Measurements from ENCODE around the gene LRRC26.

LRRC26 gene

DNA sequence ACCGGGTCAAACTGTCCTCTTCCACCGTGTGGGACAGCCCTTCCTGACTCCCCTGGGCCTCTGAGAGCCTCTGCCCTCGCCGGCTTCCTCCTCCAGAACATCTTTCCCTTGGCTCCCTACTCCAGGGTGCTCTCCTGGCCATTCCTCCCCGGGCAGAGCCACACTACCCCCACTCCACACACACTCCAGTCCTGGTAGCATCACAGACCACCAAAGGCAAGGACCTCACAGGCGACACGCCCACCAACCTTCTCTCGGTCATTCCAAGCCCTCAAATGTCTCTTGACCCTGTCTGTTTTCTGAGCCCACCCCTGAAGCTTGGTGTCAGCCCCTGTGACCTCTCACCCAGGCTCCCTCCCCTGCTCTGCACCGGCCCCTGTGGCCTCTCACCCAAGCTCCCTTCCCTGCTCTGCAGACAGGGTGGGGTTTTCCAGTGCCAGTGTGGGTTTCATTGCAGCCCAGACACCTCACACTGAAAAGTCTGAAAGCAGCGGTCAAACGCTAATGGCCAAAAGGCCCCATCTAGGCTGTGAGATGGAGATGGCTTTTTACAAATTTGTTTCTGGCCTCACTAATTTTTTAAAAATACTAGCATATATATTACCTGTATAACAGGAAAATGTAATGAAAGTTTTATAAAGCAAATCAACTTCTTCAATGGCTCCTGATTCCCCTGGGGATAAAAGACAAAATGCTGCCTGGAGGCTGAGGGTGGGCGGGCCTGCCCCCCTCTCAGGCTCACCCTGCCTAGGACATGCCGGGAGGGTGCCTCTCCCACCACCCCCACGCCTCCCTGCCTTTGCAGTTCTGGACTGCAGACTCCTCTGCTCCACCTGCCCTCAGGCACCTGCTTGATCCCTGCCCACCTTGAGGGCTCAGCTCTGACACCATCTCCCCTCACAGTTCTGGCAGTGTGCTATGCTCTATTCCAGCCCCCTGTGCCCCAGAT lies 10.5 kb downstream of the LRRC26 start:
- DNase-seq (ENCODE audit: low read depth, low spot score) = no peak
- no peak for TF ChIP-seq CTCF (IDR thresholded peaks at IDR 0.05; ENCODE audit: insufficient read depth, low read length, missing control alignments)
- H3K4me3 ChIP-seq (ENCODE audit: low read depth, low read length) = no peak overlapping the region
- ChIA-PET CTCF (no interaction called here), POLR2A (no interaction called here)

DNA sequence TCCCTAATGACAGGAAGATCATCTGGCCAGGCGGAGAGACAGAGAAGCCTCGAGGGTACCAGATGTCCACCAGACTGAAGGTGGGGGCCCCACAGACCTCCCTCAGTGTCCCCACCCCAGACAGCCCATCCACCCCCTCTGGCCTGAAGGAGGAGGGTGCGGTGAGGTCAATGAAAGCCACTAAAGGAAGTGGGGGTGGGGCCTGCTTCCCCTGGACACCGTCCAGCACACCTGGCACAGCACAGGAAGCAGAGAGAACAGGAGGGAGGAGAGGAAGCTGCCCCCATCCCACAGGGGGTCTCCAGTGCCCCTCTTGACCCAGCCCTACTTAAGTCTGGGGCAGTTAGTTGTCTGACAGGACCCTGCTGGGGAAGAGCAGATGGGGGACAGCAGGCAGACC lies 11.2 kb downstream of the LRRC26 start:
- DNase-seq (ENCODE audit: low read depth, low spot score) = no peak
- ChIA-PET CTCF (no interaction called here), POLR2A (no interaction called here)
- no peak overlapping the region for H3K4me3 ChIP-seq (ENCODE audit: low read depth, low read length)
- TF ChIP-seq CTCF (IDR thresholded peaks at IDR 0.05; ENCODE audit: insufficient read depth, low read length, missing control alignments) = no peak

DNA sequence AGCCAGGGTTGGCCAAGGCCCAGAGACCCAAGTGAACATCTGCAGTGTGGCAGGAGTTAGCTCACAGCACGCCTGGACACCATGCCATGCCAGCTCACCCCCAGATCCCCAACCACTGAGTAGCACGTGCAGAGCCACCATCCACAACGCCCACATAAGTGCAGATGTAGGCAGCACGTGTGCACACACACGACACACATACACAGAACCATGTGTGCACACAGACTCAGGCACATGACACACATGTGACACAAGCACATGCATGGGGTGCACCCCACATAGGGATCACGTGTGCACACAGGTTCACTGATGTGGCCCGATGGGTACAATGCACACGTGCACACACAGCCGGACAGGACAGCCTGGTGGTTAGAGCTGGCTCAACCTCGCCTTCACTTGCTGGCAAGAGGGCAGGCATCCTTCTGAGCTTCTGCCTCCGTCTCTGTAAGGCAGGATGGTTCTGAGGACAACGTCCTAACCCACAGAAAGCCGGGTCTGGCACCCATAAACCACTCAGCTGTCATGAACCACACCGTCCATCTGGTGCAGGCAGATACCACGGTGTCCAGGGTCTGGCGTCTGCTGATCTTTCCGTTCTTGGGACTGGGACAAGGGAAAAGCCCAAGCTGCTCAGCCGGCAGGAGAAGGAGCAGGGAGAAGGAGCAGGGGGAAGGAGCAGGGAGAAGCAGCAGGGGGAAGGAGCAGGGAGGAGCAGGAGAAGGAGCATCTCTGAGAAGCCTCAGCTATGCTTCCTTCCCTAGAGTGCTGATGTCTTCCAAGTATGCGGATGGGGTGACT lies 12.0 kb downstream of the LRRC26 start:
- no peak for TF ChIP-seq CTCF (IDR thresholded peaks at IDR 0.05; ENCODE audit: insufficient read depth, low read length, missing control alignments)
- H3K4me3 ChIP-seq (ENCODE audit: low read depth, low read length) = no peak overlapping the region
- ChIA-PET POLR2A (interaction anchor here (1.2 to 1.7 kb wide), 2 partner anchors 8 to 83 kb away, joined by 3 to 4 read pairs; partner anchors contain the start of gene TUBB4B), CTCF (no interaction called here)
- DNase-seq (ENCODE audit: low read depth, low spot score) = no peak

DNA sequence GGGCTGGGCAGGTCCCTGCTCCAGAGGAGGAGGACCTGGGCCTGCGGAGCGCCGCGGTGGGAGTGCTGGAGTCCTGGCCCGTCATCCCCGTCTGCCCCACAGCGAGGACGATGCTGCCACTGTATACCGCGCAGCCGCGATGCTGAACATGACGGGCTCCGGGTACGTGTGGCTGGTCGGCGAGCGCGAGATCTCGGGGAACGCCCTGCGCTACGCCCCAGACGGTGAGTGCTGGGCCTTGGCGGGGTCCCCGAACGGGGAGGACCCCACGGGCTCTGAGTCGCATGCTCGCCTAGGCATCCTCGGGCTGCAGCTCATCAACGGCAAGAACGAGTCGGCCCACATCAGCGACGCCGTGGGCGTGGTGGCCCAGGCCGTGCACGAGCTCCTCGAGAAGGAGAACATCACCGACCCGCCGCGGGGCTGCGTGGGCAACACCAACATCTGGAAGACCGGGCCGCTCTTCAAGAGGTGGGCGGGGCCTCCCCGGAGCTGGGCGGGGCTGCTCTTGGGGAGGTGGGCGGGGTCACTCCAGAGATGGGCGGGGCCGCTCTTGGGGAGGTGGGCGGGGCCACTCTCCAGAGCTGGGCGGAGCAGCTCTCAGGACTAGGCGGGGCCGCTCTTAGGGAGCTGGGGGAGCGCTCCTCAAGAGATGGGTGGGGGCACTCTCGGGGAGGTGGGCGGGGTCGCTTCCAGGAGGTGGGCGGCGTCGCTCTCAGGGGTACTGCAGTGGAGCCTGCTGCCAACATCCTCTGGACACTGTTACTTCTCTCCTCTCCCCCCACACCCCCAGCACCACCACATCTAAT lies 13.1 kb downstream of the LRRC26 start:
- ChIA-PET CTCF (interaction anchor here (0.8 kb wide), 1 partner anchor 80 kb away, joined by 4 read pairs; no protein-coding TSS in a partner anchor), POLR2A (interaction anchor here (1.2 to 1.7 kb wide), 2 partner anchors 9 to 84 kb away, joined by 3 to 4 read pairs; partner anchors contain the start of gene TUBB4B)
- no peak for DNase-seq (ENCODE audit: low read depth, low spot score)
- peak overlapping the region; percentile 50 for H3K4me3 ChIP-seq (ENCODE audit: low read depth, low read length)
- no peak for TF ChIP-seq CTCF (IDR thresholded peaks at IDR 0.05; ENCODE audit: insufficient read depth, low read length, missing control alignments)

DNA sequence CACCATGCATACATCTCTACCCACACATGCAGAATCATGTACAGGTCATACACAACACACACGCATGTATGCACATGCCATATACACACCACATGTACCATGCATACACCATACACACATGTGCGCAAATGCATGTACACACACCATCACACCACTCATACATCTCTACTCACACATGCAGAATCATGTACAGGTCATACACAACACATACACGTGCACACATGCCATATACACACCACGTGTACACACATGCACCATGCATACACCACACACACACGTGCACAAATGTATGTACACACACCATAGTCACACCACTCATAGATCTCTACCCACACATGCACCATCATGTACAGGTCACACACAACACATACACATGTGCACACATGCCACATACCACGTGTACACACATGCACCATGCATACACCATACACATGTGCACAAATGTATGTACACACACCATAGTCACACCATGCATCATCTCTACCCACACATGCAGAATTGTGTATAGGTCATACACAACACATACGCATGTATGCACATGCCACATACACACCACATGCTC lies 16.9 kb downstream of the LRRC26 start:
- POLR2A ChIA-PET = no interaction called here

More for the DNA sequence above, 16.9 kb downstream of the LRRC26 start:
- no peak overlapping the region for H3K4me3 ChIP-seq (ENCODE audit: low read depth, low read length)
- CTCF ChIA-PET = no interaction called here
- no peak for DNase-seq (ENCODE audit: low read depth, low spot score)
- no peak for TF ChIP-seq CTCF (IDR thresholded peaks at IDR 0.05; ENCODE audit: insufficient read depth, low read length, missing control alignments)

Measured in AG04449 (cell line).